GM10248 (cell line): ENCODE results near the gene MRPS6.

ENCODE experiments used
- CTCF ChIA-PET: fragments of 300-600 bp; sonication (Branson Sonifier 250); formaldehyde crosslinking; extraction: SDS; loops from one replicate; lab custom pipeline; 2021; ENCODE audit warnings: antibody characterized with exemption; lab: Yijun Ruan, JAX
- POLR2A ChIA-PET: fragments of 350-650 bp; sonication (Branson Sonifier 250); formaldehyde crosslinking; extraction: SDS; loops from one replicate; lab custom pipeline; 2020; ENCODE audit warnings: antibody characterized with exemption; lab: Yijun Ruan, JAX
- DNase-seq: peaks from one replicate; pipeline ENCODE4 v3.0.0; 2012; ENCODE audit errors: extremely low spot score
- TF ChIP-seq, protein P1 (sequence below): IDR thresholded peaks from 2 replicates; pipeline ENCODE4 v1.5.1; 2012; ENCODE audit warnings: mild to moderate bottlenecking, low read depth; ENCODE audit errors: extremely low read depth, missing control alignments, control extremely low read depth

Gene MRPS6

DNA sequence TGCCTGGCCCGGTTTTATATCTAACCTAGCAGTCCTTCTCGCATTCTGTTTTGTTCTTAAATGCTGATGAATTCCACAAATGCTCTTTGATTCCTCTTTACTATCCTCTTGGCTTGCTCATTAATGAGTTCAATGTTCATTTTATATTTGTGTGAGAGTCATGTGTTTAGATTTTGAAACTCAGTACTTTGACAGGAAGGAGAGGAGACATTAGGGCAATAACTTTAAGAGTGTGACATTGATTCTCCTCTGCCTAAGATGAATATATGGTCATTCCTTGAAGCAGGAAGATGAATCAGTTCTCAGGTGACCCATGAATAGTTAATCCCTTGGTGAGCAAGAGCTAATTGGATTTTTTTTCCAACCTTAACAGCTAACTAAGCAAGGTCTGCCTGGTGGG, 84.1 kb downstream of the MRPS6 start:
- POLR2A ChIA-PET: no interaction called here
- CTCF ChIA-PET: interaction anchor here (0.7 to 2.2 kb wide), 4 partner anchors 16 to 251 kb away, joined by 3 to 7 read pairs (median 3); no protein-coding TSS in a partner anchor
- TF ChIP-seq, protein P1, sequence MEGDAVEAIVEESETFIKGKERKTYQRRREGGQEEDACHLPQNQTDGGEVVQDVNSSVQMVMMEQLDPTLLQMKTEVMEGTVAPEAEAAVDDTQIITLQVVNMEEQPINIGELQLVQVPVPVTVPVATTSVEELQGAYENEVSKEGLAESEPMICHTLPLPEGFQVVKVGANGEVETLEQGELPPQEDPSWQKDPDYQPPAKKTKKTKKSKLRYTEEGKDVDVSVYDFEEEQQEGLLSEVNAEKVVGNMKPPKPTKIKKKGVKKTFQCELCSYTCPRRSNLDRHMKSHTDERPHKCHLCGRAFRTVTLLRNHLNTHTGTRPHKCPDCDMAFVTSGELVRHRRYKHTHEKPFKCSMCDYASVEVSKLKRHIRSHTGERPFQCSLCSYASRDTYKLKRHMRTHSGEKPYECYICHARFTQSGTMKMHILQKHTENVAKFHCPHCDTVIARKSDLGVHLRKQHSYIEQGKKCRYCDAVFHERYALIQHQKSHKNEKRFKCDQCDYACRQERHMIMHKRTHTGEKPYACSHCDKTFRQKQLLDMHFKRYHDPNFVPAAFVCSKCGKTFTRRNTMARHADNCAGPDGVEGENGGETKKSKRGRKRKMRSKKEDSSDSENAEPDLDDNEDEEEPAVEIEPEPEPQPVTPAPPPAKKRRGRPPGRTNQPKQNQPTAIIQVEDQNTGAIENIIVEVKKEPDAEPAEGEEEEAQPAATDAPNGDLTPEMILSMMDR: no peak
- no peak for DNase-seq

DNA sequence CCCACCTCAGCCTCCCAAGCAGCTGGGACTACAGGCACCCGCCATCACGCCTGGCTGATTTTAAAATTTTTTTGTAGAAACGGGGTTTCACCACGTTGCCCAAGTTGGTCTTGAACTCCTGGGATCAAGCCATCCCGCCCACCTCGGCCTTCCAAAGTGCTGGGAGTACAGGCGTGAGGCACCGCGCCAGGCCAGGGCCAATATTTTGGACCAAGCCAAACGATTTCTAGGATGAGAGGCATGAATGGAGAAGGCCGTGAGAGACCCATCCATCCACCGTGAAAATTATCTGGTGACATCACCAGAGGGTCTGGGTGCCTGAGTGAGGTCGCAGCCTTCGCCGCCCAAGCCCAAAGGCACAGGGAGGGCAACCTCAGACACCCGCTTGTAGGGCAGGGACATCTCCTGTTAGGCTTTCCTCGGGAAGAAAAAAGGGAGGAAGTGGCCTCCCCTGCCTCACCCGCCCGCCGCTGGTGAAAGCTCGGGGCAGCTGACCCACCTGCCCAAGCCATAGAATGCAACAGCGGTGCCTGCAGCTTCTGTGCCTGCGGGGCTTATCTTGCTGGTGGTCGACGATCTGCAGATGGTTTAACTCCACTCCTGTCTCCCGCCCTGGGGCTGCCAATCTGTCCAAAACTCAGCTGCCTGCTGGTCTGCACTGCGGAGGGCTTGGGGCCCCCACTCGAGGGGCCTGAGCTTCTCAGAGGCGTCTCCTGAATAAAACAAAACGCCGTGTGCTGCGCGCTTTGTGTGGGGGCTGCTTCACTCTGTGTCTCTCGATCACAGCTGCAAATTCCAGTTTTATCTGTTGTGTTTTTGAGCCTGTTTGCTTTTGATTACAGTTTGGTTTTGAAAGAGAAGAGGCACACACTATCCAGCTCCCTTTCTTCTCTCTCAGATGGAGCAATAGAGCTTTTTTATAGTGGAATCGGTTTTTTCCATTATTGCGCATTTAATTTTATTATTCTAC, 85.8 kb downstream of the MRPS6 start:
- DNase-seq: no peak
- POLR2A ChIA-PET: no interaction called here
- CTCF ChIA-PET: interaction anchor here (1.1 to 2.4 kb wide), 3 partner anchors 18 to 189 kb away, joined by 3 to 7 read pairs (median 5); no protein-coding TSS in a partner anchor

DNA sequence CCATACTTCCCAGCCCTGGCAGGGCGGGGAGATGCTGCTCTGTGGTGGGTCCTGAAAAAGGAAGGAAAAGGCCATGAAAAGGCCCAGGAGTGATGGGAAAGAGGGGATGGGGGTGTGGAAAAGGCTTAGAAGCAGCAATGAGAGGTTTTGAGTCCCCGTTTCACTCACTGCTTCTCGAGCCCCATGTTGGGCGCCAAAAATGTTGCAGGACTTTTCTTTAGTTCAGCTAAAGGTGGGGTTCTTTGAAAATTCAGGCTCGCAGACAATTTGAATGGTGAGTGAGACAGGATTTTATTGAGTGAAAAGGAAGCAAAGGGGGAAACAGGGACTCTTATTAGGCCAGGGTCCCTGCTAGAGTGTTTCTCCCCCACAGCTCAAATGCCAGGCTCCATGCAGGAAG, 93.1 kb downstream of the MRPS6 start:
- TF ChIP-seq, protein P1: no peak
- ChIA-PET CTCF (interaction anchor here (1.0 to 1.9 kb wide), 3 partner anchors 11 to 243 kb away, joined by 3 to 7 read pairs (median 5); no protein-coding TSS in a partner anchor), POLR2A (no interaction called here)
- DNase-seq: no peak

More for the DNA sequence above, 85.8 kb downstream of the MRPS6 start:
- TF ChIP-seq, protein P1: no peak

GRCh38 chr21:34170886-34171285, 97.5 kb downstream of the MRPS6 start:
- CTCF ChIA-PET: interaction anchor here (0.9 kb wide), 1 partner anchor 247 kb away, joined by 3 read pairs; no protein-coding TSS in a partner anchor
- TF ChIP-seq, protein P1: no peak
- DNase-seq: no peak
- POLR2A ChIA-PET: no interaction called here

- no peak for DNase-seq
- TF ChIP-seq, protein P1: no peak
- ChIA-PET POLR2A (no interaction called here), CTCF (no interaction called here)
Observed at GRCh38 chr21:34174470-34174869, 101.1 kb downstream of the MRPS6 start.

- CTCF ChIA-PET: interaction anchor here (1.0 kb wide), 1 partner anchor 14 kb away, joined by 3 read pairs; no protein-coding TSS in a partner anchor
- TF ChIP-seq, protein P1: no peak
- POLR2A ChIA-PET: no interaction called here
- DNase-seq: no peak
Observed at GRCh38 chr21:34176448-34176847, 103.1 kb downstream of the MRPS6 start.
